Duodenal mucosa (tissue), 2 donors: ENCODE results near the gene PTGR2.
"Not testable (repeated sequence)": the region's sequence is repeated elsewhere in the genome, so short reads cannot be mapped to it uniquely, and the experiment has no call there.

Experiments
- H3K27ac ChIP-seq: one replicate; pipeline ENCODE4 v1.7.0; 2013; ENCODE audit warnings: low read depth, low read length
- H3K27me3 ChIP-seq, 2 donors: one replicate each; pipeline ENCODE4 v1.7.0; 2013; ENCODE audit warnings: low read length in 2 of 2, control low read depth in 1 of 2; ENCODE audit not compliant: insufficient read depth in 2 of 2, control insufficient read depth in 1 of 2
- H3K36me3 ChIP-seq, 2 donors: one replicate each; pipeline ENCODE4 v1.7.0; 2013; ENCODE audit warnings: low read length in 2 of 2, control low read depth in 1 of 2; ENCODE audit not compliant: insufficient read depth in 2 of 2, control insufficient read depth in 1 of 2
- H3K4me1 ChIP-seq, 2 donors: one replicate each; pipeline ENCODE4 v1.7.0; 2013; ENCODE audit warnings: low read length in 2 of 2, control low read depth in 1 of 2; ENCODE audit not compliant: insufficient read depth in 2 of 2, control insufficient read depth in 1 of 2
- H3K4me3 ChIP-seq, 2 donors: one replicate each; pipeline ENCODE4 v1.7.0; 2013; ENCODE audit warnings: low read length in 2 of 2, low read depth in 1 of 2
- H3K9ac ChIP-seq, 2 donors: one replicate each; pipeline ENCODE4 v1.7.0; 2013; ENCODE audit warnings: low read length in 2 of 2, low read depth in 1 of 2
- H3K9me3 ChIP-seq, 2 donors: one replicate each; pipeline ENCODE4 v1.7.0; 2013; ENCODE audit warnings: low read length in 2 of 2, control low read depth in 1 of 2; ENCODE audit not compliant: control insufficient read depth in 1 of 2

The PTGR2 gene

DNA sequence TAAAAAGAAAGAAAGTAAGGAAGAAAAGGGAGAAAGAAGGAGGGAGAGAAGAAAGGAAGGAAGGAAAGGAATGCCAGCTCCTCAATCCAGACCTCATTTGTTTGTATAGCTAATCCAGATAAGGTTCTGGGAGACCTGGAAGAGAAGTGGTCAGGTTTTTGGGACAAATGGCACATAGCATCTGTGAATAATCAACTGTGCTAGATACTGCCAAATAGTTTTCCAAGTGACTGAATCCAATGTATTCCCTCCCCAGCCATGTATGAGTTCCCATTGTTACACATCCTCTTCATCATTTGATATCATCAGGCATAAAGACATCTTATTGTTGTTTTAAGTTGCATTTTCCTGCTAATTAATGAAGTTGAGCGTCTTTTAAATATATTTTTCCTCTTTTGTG is 18.6 kb upstream of the PTGR2 start:
- Histone ChIP-seq H3K36me3 (no peaks in the 10 kb centered on the region), H3K4me1 (peaks cover 0 to 5% of the 10 kb centered on the region in 2 donors), H3K4me3 (no peak overlapping the region), H3K27ac (no peak overlapping the region), H3K9ac (no peak overlapping the region), H3K27me3 (no peaks in the 10 kb centered on the region), H3K9me3 (no peaks in the 10 kb centered on the region)

DNA sequence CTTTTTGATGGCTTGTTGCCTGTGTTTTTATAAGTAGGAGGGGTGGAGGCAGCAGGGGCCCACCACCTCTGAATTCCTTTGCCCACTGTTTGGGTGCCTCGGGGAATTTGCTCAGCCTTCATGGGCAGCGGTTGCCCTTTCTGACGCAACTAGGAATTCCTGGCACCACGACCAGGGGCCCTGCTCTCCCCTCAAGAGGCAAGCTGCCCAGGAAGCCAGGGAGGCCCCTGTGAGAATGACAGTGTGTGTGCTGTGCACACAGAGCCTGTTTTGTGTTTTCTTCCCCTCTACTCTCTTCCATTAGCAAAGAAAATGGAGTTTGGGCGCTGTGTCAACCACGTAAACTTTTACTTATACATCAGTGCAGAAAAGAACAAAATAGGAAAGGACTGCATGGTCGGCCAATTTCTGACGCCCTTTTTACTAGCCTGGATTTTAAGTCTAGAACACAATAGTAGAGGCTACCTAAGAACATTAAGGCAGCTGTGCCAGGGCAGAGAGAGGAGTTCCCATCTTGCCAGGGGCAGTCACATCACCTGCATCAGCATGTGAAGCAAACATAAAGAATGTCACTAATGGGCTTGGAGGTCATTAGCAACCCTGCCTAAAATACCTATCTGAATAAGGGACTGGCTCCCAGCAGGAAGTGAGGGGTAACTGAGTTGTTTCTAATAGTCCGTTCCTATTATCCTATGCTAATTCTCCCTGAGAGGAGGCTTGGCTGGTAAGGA is 17.9 kb upstream of the PTGR2 start:
- no peak overlapping the region for H3K27ac ChIP-seq
- H3K9ac ChIP-seq: no peak overlapping the region
- H3K4me1 ChIP-seq: peaks cover 0 to 5% of the 10 kb centered on the region in 2 donors
- H3K36me3 ChIP-seq: no peaks in the 10 kb centered on the region
- no peaks in the 10 kb centered on the region for H3K9me3 ChIP-seq
- no peaks in the 10 kb centered on the region for H3K27me3 ChIP-seq
- no peak overlapping the region for H3K4me3 ChIP-seq

DNA sequence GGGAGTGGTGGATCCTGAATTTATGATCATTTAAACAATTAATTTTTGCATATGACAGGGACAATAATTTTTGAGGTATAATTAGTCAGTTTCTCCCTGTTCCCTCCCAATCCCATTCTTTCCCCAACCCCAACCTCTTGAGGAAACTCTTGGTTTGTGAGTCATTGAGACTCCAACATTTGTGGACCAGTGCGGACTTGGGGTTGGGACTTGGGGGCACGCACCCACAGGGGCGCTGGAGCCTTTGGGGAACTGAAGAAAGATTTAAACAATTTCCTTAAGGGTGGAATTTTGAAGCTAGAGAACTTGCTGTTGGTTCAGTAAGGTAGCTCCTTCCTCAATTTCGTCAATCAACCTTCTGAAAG is 17.4 kb upstream of the PTGR2 start:
- Histone ChIP-seq H3K4me3 (no peak overlapping the region), H3K36me3 (no peaks in the 10 kb centered on the region), H3K27me3 (no peaks in the 10 kb centered on the region), H3K9me3 (no peaks in the 10 kb centered on the region), H3K9ac (no peak overlapping the region), H3K4me1 (peaks cover 0 to 5% of the 10 kb centered on the region in 2 donors), H3K27ac (no peak overlapping the region)

DNA sequence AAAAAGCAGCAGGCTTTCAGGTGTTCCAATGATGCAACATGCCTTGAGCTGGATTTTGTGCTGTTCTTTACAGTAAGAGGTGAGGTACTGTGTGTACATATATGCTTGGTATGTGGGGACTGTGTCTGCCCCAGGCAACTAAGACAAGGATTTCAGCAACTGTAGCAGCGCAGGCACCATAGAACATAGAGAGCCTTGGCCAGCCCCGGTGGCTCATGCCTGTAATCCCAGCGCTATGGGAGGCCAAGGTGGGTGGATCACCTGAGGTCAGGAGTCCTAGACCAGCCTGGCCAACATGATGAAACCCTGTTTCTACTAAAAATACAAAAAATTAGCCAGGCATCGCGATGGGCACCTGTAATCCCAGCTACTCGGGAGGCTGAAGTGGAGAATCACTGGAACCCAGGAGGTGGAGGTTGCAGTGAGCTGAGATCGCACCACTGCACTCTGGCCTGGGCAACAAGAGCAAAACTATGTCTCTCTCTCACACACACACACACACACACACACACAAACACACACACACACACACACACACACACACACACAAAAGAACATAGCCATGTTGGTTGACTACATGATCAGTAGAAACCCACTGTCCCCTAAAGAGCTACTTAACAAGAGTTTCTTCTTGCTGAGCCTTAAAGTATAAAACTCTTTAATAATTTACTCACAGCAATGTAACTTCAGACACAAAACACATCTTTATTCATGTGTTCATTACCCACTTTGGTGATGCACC is 13.2 kb upstream of the PTGR2 start:
- H3K27me3 ChIP-seq, H3K4me3 ChIP-seq, H3K9me3 ChIP-seq, H3K36me3 ChIP-seq, H3K9ac ChIP-seq, H3K27ac ChIP-seq, H3K4me1 ChIP-seq: not testable (repeated sequence)

DNA sequence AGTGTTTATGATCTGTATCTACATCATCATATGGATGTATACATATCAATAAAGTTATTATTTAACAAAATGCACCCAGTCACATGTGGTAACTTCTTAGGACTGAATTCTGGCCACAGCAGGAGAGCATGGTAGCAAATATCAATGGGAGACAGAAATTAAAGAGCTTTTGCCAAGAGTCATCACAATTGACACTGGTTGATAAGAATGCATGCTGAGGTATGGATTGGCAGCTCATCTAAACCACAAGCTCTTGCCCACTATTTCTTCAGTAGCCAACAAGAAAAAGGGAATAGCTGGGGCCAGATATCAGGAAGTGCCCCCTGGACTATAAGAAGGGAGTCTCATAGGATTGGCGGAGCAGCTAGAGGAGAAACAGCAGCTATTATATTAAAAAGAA is 9.4 kb upstream of the PTGR2 start:
- Histone ChIP-seq H3K9ac (no peak overlapping the region), H3K27ac (no peak overlapping the region), H3K27me3 (no peaks in the 10 kb centered on the region), H3K4me3 (no peak overlapping the region), H3K9me3 (no peaks in the 10 kb centered on the region), H3K36me3 (no peaks in the 10 kb centered on the region), H3K4me1 (no peaks in the 10 kb centered on the region)

DNA sequence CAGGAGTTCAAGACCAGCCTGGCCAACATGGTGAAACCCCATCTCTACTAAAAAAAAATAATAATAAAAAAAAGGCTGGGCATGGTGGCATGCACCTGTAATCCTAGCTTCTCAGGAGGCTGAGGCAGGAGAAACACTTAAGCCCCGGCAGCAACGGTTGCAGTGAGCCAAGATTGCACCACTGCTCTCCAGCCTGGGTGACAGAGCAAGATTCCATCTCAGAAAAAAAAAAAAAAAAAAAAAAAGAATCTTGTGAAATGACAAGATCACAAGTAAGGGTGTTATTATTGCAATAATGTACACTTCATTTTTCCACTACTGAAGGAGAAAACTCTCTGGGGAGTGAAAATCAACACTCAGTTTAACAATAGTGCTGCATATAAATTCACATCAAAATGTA is 8.8 kb upstream of the PTGR2 start:
- Histone ChIP-seq H3K27ac (no peak overlapping the region), H3K36me3 (no peaks in the 10 kb centered on the region), H3K9ac (no peak overlapping the region), H3K4me1 (no peaks in the 10 kb centered on the region), H3K4me3 (no peak overlapping the region), H3K27me3 (no peaks in the 10 kb centered on the region), H3K9me3 (no peaks in the 10 kb centered on the region)

DNA sequence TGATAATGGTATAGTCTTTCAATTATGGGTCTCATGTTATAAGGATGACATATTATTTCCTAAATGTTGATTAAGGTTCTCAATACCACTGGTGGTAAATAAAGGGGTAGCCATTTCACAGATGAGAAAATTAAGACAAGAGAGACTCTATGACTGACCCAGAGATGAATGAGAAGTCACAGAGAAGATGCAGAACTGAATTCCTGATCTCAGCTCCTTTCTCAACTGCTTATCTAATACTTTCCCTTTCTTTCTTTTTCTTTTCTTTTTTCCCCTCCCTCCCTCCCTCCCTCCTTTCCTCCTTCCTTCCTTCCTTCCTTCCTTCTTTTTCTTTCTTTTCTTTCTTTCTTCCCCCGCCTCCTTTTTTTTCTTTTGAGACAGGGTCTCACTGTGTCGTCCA is 8.3 kb upstream of the PTGR2 start:
- Histone ChIP-seq H3K9ac (no peak overlapping the region), H3K4me3 (no peak overlapping the region), H3K9me3 (no peaks in the 10 kb centered on the region), H3K27me3 (no peaks in the 10 kb centered on the region), H3K4me1 (no peaks in the 10 kb centered on the region), H3K27ac (no peak overlapping the region), H3K36me3 (no peaks in the 10 kb centered on the region)

DNA sequence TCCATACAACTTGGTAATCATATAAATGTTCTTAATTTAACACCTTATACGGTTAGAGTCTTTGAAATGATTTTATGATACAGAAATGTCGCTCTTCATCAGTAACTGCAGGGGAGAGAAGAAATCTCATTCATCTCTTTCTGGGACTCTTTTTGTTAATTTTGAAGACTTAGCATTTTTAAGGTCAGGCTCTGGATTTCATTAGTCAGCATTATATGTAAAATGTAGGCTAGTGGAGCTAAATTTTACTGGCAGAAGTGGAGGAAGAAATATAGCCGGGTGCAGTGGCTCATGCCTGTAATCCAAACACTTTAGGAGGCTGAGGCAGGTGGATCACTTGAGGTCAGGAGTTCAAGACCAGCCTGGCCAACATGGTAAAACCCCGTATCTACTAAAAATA is 4.7 kb upstream of the PTGR2 start:
- no peak overlapping the region for H3K27ac ChIP-seq

DNA sequence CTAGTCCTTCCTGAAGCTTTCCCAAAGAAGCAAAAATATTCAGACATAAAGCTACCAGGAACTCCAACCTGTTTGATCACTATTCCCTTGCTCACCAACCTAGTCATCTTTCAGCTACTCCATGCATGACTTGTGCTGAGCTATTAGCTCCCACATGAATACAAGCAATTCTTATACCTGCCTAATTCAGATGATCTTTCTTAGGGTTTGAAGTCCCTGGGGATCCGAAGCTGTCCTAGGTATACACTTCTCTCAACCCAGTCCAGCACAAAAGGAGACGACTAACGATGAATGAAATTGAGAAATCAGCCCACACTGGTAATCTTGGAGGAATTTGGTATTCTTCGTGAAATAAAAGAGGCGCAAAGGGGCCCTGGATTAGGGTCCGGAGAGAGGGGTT is 631 bp upstream of the PTGR2 start:
- no peaks in the 10 kb centered on the region for H3K27me3 ChIP-seq
- H3K36me3 ChIP-seq: no peaks in the 10 kb centered on the region
- peaks cover 6 to 14% of the 10 kb centered on the region in 2 donors for H3K4me1 ChIP-seq
- H3K9ac ChIP-seq: peak overlapping the region; percentile 96 to 97
- H3K27ac ChIP-seq: peak overlapping the region; percentile 96
- H3K4me3 ChIP-seq: peak overlapping the region; percentile 86 to 91
- no peaks in the 10 kb centered on the region for H3K9me3 ChIP-seq

More for the DNA sequence above, 4.7 kb upstream of the PTGR2 start:
- Histone ChIP-seq H3K4me3 (no peak overlapping the region), H3K4me1 (peaks cover 0 to 14% of the 10 kb centered on the region in 2 donors), H3K27me3 (no peaks in the 10 kb centered on the region), H3K9me3 (no peaks in the 10 kb centered on the region), H3K9ac (no peak overlapping the region), H3K36me3 (no peaks in the 10 kb centered on the region)

DNA sequence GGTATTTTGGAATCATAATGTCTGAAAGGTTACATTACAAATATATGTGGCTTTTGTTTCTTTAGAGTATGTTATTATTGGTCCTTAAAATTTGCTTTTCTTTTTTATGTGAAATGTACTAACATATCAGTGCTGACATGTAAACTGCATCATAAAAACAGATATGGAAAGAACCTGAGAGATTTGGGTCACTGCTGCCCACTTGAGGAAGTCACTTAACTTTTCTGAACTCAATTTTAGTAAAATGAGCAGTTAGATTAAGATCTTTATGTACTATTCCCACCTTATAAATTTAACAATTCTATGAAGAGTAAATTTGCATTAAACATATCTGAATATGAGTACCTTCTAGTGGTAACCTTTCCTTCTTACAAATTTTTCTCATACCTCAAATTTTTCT is 7.5 kb downstream of the PTGR2 start:
- H3K4me1 ChIP-seq: peaks cover 10 to 20% of the 10 kb centered on the region in 2 donors
- no peaks in the 10 kb centered on the region for H3K27me3 ChIP-seq
- H3K9ac ChIP-seq: no peak overlapping the region
- H3K27ac ChIP-seq: no peak overlapping the region
- H3K9me3 ChIP-seq: no peaks in the 10 kb centered on the region
- peaks cover 0 to 4% of the 10 kb centered on the region in 2 donors for H3K36me3 ChIP-seq
- H3K4me3 ChIP-seq: no peak overlapping the region
